ENCODE measurements around the gene CBR3. TPM values are rescaled to one million over a fixed set of nuclear protein-coding genes. Genes with fewer than 3 reads are reported as not detected.

Gene CBR3
- total and polyA plus RNA-seq, 4 donors = 0.23 to 9.0 (median 4.7) TPM

DNA sequence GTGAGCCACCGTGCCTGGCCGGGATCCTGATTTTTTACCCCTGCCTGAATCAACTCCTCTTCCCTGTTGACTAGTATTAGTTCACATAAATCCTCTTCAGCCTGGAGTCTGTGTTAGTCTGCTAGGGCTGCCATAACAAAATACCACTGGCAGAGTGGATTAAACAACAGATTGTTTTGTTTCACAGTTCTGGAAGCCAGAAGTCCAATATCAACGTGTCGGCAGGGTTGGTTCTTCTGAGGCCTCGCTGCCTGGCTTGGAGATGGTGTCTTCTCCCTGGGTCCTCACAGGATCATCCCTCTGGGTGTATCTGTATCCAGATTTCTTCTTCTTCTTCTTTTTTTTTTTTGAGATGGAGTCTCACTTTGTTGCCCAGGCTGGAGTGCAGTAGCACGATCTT lies 39.9 kb downstream of the CBR3 start:
- no peak for DNase-seq
- TF ChIP-seq, protein P1, sequence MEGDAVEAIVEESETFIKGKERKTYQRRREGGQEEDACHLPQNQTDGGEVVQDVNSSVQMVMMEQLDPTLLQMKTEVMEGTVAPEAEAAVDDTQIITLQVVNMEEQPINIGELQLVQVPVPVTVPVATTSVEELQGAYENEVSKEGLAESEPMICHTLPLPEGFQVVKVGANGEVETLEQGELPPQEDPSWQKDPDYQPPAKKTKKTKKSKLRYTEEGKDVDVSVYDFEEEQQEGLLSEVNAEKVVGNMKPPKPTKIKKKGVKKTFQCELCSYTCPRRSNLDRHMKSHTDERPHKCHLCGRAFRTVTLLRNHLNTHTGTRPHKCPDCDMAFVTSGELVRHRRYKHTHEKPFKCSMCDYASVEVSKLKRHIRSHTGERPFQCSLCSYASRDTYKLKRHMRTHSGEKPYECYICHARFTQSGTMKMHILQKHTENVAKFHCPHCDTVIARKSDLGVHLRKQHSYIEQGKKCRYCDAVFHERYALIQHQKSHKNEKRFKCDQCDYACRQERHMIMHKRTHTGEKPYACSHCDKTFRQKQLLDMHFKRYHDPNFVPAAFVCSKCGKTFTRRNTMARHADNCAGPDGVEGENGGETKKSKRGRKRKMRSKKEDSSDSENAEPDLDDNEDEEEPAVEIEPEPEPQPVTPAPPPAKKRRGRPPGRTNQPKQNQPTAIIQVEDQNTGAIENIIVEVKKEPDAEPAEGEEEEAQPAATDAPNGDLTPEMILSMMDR (IDR thresholded peaks at IDR 0.05; ENCODE audit: control extremely low read depth, extremely low read depth) = no peak
- H3K36me3 ChIP-seq (ENCODE audit: control insufficient read depth in 4 of 4, insufficient read depth in 4 of 4, low read length in 4 of 4) = peaks cover 0 to 5% (median 0%) of the 10 kb centered on the region in 4 donors
- H3K4me1 ChIP-seq (ENCODE audit: control insufficient read depth in 5 of 5, insufficient read depth in 5 of 5, low read length in 5 of 5) = peaks cover 0 to 2% (median 0%) of the 10 kb centered on the region in 5 donors
- no peak overlapping the region for H3K9ac ChIP-seq (ENCODE audit: insufficient read depth in 1 of 2, low read length in 2 of 2)
- no peaks in the 10 kb centered on the region for H3K27me3 ChIP-seq (ENCODE audit: control insufficient read depth in 3 of 3, insufficient read depth in 3 of 3, low read length in 2 of 3)
- peaks cover 0 to 2% (median 0%) of the 10 kb centered on the region in 4 donors for H3K9me3 ChIP-seq (ENCODE audit: control insufficient read depth in 4 of 4, insufficient read depth in 3 of 4, low read length in 3 of 4)
- no peak overlapping the region for H3K27ac ChIP-seq (ENCODE audit: low read depth in 1 of 2, low read length in 1 of 2)
- no peak for ATAC-seq (ENCODE audit: insufficient read depth, low FRiP score)
- H3K4me3 ChIP-seq = no peak overlapping the region
- 97 to 98% methylated on average over 6 of the region's 6 CpGs for WGBS, 2 donors

DNA sequence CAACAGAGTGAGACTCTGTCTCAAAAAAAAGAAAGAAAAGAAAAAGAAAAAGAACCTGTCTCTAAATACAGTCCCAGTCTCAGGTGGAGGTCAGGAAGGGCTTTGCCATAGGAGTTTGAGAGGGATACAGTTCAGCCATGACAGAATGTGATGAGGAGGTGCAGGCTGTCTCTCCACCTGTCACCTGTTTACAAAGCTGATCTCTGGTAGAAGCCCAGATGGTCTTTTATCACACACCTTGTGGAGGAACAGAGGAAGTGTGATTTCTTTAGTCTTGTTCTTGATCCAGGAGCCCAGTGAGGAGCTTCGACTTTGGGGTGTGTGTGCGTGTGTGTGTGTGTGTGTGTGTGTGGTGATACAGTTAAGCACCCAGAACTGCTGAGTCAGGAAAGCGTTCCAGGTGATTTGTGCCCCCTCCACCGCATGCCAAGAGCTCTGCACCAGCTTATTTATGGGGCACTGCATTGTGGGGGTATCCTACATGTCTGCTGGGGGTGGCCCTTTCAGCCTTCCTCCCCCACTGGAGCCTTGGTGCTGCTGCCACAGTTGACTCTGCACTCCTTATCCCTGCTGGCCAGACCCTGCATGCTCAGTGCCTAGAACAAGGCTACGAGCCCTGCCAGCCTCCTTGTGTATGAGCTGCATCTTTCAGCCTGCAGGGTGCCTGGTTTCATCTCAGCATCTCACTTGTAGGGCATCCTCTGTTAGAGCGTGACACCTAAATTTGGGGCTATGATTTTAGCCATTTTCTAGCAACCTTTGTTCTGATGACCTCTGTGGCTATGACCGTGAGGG lies 41.1 kb downstream of the CBR3 start:
- DNase-seq = no peak
- no peak for ATAC-seq (ENCODE audit: insufficient read depth, low FRiP score)
- Histone ChIP-seq H3K9ac (ENCODE audit: insufficient read depth in 1 of 2, low read length in 2 of 2) (no peak overlapping the region), H3K4me3 (no peak overlapping the region), H3K36me3 (ENCODE audit: control insufficient read depth in 4 of 4, insufficient read depth in 4 of 4, low read length in 4 of 4) (peaks cover 0 to 4% (median 0%) of the 10 kb centered on the region in 4 donors), H3K27ac (ENCODE audit: low read depth in 1 of 2, low read length in 1 of 2) (no peak overlapping the region), H3K9me3 (ENCODE audit: control insufficient read depth in 4 of 4, insufficient read depth in 3 of 4, low read length in 3 of 4) (peaks cover 0 to 2% (median 0%) of the 10 kb centered on the region in 4 donors), H3K4me1 (ENCODE audit: control insufficient read depth in 5 of 5, insufficient read depth in 5 of 5, low read length in 5 of 5) (peaks cover 0 to 2% (median 0%) of the 10 kb centered on the region in 5 donors), H3K27me3 (ENCODE audit: control insufficient read depth in 3 of 3, insufficient read depth in 3 of 3, low read length in 2 of 3) (no peaks in the 10 kb centered on the region)
- TF ChIP-seq, protein P1 (IDR thresholded peaks at IDR 0.05; ENCODE audit: control extremely low read depth, extremely low read depth) = no peak
- 78% methylated on average over 7 of the region's 7 CpGs for WGBS, 2 donors

DNA sequence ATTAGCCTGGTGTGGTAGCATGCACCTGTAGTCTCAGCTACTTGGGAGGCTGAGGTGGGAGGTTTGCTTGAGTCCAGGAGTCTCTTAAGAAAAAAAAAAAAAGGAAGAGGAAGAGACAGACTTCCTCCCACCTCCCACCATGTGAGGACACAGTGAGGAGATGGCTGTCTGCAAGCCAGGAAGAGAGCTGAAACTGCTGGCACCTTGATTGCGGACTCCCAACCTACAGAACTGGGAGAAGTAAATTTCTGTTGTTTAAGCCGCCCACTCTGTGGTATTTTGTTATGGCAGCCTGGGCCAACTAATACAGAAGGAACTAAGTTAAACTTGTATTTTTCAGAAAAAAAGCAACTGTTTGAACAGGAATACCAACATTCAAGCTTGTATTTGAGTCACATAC lies 43.5 kb downstream of the CBR3 start:
- WGBS, 2 donors = 59 to 85% methylated on average over 2 of the region's 2 CpGs
- Histone ChIP-seq H3K27ac (ENCODE audit: low read depth in 1 of 2, low read length in 1 of 2) (no peak overlapping the region), H3K4me1 (ENCODE audit: control insufficient read depth in 5 of 5, insufficient read depth in 5 of 5, low read length in 5 of 5) (peaks cover 0 to 2% (median 0%) of the 10 kb centered on the region in 5 donors), H3K27me3 (ENCODE audit: control insufficient read depth in 3 of 3, insufficient read depth in 3 of 3, low read length in 2 of 3) (no peaks in the 10 kb centered on the region), H3K4me3 (no peak overlapping the region), H3K9ac (ENCODE audit: insufficient read depth in 1 of 2, low read length in 2 of 2) (no peak overlapping the region), H3K9me3 (ENCODE audit: control insufficient read depth in 4 of 4, insufficient read depth in 3 of 4, low read length in 3 of 4) (no peaks in the 10 kb centered on the region), H3K36me3 (ENCODE audit: control insufficient read depth in 4 of 4, insufficient read depth in 4 of 4, low read length in 4 of 4) (peaks cover 0 to 4% (median 0%) of the 10 kb centered on the region in 4 donors)
- TF ChIP-seq, protein P1 (IDR thresholded peaks at IDR 0.05; ENCODE audit: control extremely low read depth, extremely low read depth) = no peak
- DNase-seq = no peak
- no peak for ATAC-seq (ENCODE audit: insufficient read depth, low FRiP score)

Measured in lung (tissue), 12 donors.